Cardiac muscle cell (in vitro differentiated cells and primary cell): ENCODE measurements around the gene CLCN4. TPM values are rescaled to one million over a fixed set of nuclear protein-coding genes. Genes with fewer than 3 reads are reported as not detected.

ENCODE experiments used
- DNase-seq, 2 donors: peaks; one replicate each; pipeline versions ENCODE4 v3.0.0 to v3.0.0-alpha.2; 2010 to 2017; ENCODE audit warnings: low read depth in 1 of 2, low spot score in 1 of 2
- H3K27ac ChIP-seq: fragments of 200-600 bp; sonication (generic); 2 replicates; pipeline ENCODE4 v1.5.1; 2016
- H3K27me3 ChIP-seq: fragments of 200-600 bp; sonication (generic); 2 replicates; pipeline ENCODE4 v1.6.0; 2016; ENCODE audit warnings: control low read depth
- H3K36me3 ChIP-seq: fragments of 200-600 bp; sonication (generic); 2 replicates; pipeline ENCODE4 v1.5.1; 2016; ENCODE audit warnings: control low read depth
- H3K4me1 ChIP-seq: fragments of 200-600 bp; sonication (generic); 2 replicates; pipeline ENCODE4 v1.8.1; 2017; ENCODE audit warnings: low read depth, mild to moderate bottlenecking, mixed run types
- H3K4me3 ChIP-seq: fragments of 200-600 bp; sonication (generic); 2 replicates; pipeline ENCODE4 v1.5.1; 2016; ENCODE audit warnings: mild to moderate bottlenecking
- H3K9me3 ChIP-seq: fragments of 200-600 bp; sonication (generic); 2 replicates; pipeline ENCODE4 v1.5.1; 2017; ENCODE audit warnings: low read depth, mild to moderate bottlenecking, control low read depth
- CTCF ChIP-seq: IDR thresholded peaks from 2 replicates; pipeline ENCODE4 v1.5.1; 2012; ENCODE audit warnings: low read depth, mild to moderate bottlenecking, low read length
- polyA plus RNA-seq: library from polyadenylated mRNA; unstranded; fragments of >200 nt; fragmentation: Nextera tagmentation; extraction: Ambion mirVana; gene quantifications from 2 replicates; pipeline ENCODE4 v1.2.1, GENCODE V29; 2016
- total RNA-seq: library from RNA; depleted of rRNA; stranded (reverse); fragments of >200 nt; gene quantifications from 2 replicates; pipeline ENCODE4 v1.2.3, GENCODE V29; 2016

The CLCN4 gene
- total and polyA plus RNA-seq, 2 experiments from 2014 or later, result 7.8 to 15.2 TPM

DNA sequence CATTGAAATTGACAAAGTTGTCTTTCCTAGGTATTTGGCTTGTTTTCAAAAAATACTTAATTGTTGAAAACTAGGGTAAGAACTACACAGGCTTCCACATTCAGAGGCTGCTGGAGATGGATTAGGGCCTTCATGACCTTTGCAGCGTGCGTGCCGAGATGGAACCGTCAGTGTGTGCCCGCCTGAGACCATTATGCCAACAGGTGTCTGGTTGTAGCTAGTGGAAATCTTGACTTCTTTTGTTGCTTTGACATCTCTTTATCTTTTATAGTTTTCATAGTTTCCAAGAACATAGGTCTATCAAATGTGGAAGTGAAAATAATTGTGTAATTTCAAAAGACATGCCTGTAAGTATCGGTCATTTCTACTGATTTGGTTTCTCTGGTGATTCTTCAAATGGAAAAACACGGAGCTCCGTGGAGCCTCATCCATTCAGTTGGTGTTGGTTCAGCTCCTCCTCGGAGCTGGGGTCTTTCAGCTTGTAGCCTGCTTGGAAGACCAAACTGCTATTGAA is 38.9 kb upstream of the CLCN4 start:
- Histone ChIP-seq H3K4me3 (no peak overlapping the region), H3K9me3 (no peaks in the 10 kb centered on the region), H3K27ac (no peak overlapping the region), H3K27me3 (no peaks in the 10 kb centered on the region), H3K36me3 (no peaks in the 10 kb centered on the region), H3K4me1 (no peaks in the 10 kb centered on the region)
- DNase-seq, result no peak
- TF ChIP-seq CTCF, result no peak

GRCh38 chrX:10118530-10118929 is 38.2 kb upstream of the CLCN4 start:
- H3K36me3 ChIP-seq, result no peaks in the 10 kb centered on the region
- H3K9me3 ChIP-seq, result no peaks in the 10 kb centered on the region
- H3K4me3 ChIP-seq, result no peak overlapping the region
- no peak overlapping the region for H3K27ac ChIP-seq
- no peak for TF ChIP-seq CTCF
- DNase-seq, result no peak
- H3K4me1 ChIP-seq, result no peaks in the 10 kb centered on the region
- no peaks in the 10 kb centered on the region for H3K27me3 ChIP-seq

DNA sequence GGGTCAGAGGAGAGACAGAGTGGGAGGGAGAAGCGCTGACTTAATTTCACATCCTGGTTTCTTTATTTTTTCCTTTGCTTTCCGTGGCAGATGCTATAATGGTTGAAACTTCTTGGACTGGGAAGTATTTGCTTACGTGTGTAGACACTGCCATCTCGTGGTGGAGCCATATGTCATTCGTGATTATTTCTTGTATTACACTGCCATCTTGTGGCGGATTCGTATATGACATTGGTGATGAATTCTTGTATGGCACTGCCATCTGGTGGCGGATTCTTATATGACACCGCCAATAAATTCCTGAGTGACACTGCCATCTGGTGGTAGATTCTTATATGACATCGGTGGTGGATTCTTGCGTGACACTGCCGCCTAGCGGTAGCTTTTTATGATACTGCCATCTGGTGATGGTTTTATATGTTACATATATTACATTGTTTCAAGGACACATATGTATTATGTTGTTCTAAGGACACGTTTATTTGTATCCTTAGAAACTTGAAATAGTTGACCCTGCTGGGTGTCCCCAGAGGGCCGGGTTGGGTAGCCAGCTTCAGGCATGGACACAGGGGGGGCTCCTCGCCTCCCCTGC is 37.3 kb upstream of the CLCN4 start:
- peak; percentile 94 for TF ChIP-seq CTCF
- DNase-seq, result peak; percentile 88 to 91
- no peak overlapping the region for H3K27ac ChIP-seq
- H3K36me3 ChIP-seq, result no peaks in the 10 kb centered on the region
- no peaks in the 10 kb centered on the region for H3K4me1 ChIP-seq
- H3K4me3 ChIP-seq, result no peak overlapping the region
- no peaks in the 10 kb centered on the region for H3K27me3 ChIP-seq
- H3K9me3 ChIP-seq, result no peaks in the 10 kb centered on the region

- Histone ChIP-seq H3K4me3 (no peak overlapping the region), H3K9me3 (no peaks in the 10 kb centered on the region), H3K4me1 (no peaks in the 10 kb centered on the region), H3K27me3 (no peaks in the 10 kb centered on the region), H3K36me3 (no peaks in the 10 kb centered on the region), H3K27ac (no peak overlapping the region)
- DNase-seq, result no peak
- no peak for TF ChIP-seq CTCF
Measured at GRCh38 chrX:10120331-10120730, 36.4 kb upstream of the CLCN4 start.

GRCh38 chrX:10120828-10121227 is 35.9 kb upstream of the CLCN4 start:
- H3K4me1 ChIP-seq, result no peaks in the 10 kb centered on the region
- no peak for DNase-seq
- no peaks in the 10 kb centered on the region for H3K9me3 ChIP-seq
- H3K4me3 ChIP-seq, result no peak overlapping the region
- no peaks in the 10 kb centered on the region for H3K27me3 ChIP-seq
- no peaks in the 10 kb centered on the region for H3K36me3 ChIP-seq
- no peak for TF ChIP-seq CTCF
- no peak overlapping the region for H3K27ac ChIP-seq
